NB4 (cell line): ENCODE data around the gene MIS18BP1.
A peak's percentile ranks its signal among the peaks of the same experiment; 100 is the strongest.

Source experiments
- DNase-seq: peaks from one replicate; pipeline ENCODE4 v3.0.0; 2010; ENCODE audit warnings: low read depth
- H3K4me3 ChIP-seq: one replicate; pipeline ENCODE4 v1.5.1; 2011; ENCODE audit warnings: mild to moderate bottlenecking, low read depth, low read length, moderate library complexity
- MYC ChIP-seq: IDR thresholded peaks from 2 replicates; pipeline ENCODE4 v1.6.1; 2011; ENCODE audit warnings: low read depth, low read length
- POLR2A ChIP-seq: IDR thresholded peaks from 2 replicates; pipeline ENCODE4 v1.6.1; 2011; ENCODE audit warnings: mild to moderate bottlenecking; ENCODE audit not compliant: insufficient read length; ENCODE audit errors: extremely low read depth
- TF ChIP-seq, protein P1 (sequence below): IDR thresholded peaks from 2 replicates; pipeline ENCODE4 v1.6.1; 2011; ENCODE audit warnings: low read depth, low read length
- TF ChIP-seq, protein P2 (sequence below): IDR thresholded peaks from one replicate; pipeline ENCODE4 v1.5.1; 2012; ENCODE audit warnings: low read depth, low read length

MIS18BP1 gene

DNA sequence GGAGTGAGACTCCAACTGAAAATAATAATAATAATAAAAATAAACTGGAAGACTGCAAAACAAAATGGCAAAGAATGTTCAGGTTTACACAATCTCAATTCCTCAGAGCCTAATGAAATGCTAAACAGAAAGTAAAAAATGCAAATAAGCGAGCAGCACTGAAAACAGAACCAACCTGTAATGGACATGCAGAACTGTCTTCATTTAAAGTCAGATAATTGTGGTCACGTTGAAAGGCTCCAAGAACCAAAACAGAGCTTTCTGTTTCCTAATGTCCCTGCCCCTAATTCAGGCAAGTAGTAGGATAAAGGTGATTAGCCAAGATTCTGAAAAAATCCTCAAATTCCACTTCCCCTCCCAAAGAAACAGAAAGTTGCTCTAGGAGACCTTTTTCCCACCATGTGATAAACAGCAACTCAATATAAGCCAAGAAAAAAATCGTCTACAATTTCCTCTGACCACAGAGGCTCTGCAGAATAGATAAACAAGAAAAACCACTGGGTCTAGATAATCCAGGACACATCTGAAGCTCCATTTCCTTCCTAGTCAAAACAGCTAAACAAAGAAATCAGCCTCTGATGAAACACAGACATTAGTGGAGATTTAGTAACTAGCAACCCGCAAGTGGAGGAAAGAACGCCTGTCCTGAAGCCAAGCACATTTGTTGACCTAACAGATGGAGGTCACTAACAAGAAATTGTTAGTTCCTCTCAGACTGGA lies 3.0 kb downstream of the MIS18BP1 start:
- TF ChIP-seq, protein P1, sequence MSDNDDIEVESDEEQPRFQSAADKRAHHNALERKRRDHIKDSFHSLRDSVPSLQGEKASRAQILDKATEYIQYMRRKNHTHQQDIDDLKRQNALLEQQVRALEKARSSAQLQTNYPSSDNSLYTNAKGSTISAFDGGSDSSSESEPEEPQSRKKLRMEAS = no peak; the same call in 1 of the 2 replicates
- TF ChIP-seq POLR2A (no peak), MYC (peak; percentile 70; the same call in 1 of the 2 replicates)
- TF ChIP-seq, protein P2, sequence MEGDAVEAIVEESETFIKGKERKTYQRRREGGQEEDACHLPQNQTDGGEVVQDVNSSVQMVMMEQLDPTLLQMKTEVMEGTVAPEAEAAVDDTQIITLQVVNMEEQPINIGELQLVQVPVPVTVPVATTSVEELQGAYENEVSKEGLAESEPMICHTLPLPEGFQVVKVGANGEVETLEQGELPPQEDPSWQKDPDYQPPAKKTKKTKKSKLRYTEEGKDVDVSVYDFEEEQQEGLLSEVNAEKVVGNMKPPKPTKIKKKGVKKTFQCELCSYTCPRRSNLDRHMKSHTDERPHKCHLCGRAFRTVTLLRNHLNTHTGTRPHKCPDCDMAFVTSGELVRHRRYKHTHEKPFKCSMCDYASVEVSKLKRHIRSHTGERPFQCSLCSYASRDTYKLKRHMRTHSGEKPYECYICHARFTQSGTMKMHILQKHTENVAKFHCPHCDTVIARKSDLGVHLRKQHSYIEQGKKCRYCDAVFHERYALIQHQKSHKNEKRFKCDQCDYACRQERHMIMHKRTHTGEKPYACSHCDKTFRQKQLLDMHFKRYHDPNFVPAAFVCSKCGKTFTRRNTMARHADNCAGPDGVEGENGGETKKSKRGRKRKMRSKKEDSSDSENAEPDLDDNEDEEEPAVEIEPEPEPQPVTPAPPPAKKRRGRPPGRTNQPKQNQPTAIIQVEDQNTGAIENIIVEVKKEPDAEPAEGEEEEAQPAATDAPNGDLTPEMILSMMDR = no peak
- peak; percentile 84 for DNase-seq
- H3K4me3 ChIP-seq = peak overlapping the region; percentile 96

DNA sequence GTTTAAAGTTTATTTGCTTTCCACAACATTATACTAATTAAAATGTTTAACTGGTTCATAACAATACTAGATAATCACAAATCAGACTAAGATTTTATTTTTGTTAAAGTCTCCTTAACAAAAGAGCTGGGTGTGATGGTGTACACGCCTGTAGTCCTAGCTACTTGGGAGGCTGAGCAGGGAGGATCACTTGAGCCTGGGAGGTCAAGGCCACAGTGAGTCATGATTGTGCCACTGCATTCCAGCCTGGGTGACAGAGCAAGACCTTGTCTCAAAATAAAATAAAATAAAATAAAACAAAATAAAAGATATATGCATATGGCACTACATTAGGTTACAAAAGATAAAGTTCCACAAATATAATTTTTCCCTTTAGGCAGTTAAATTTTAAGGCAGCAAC lies 5.6 kb downstream of the MIS18BP1 start:
- TF ChIP-seq, protein P1 = no peak
- DNase-seq = peak; percentile 34
- H3K4me3 ChIP-seq = peak overlapping the region; percentile 27

DNA sequence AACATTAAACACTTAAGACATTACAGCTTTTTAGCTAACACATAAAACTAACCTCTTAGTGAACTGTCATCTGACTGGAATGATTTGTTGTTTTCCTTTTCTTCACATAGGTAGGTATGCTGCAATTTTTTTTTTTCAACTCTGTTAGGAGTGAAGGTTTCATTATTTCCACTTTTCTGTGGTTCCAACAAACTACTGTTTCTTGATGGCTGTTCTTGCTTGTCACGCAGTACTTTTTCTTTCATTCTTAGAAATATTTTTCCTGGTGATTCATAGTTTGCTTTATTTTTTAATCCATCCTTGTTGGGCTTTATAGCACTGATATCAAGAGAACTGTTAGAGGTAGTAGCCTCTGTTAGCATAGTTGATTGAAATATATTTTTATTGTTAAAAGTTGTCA lies 6.3 kb downstream of the MIS18BP1 start:
- DNase-seq = no peak
- TF ChIP-seq, protein P2 = no peak
- TF ChIP-seq, protein P1 = no peak
- no peak for TF ChIP-seq POLR2A
- no peak for TF ChIP-seq MYC
- peak overlapping the region; percentile 27 for H3K4me3 ChIP-seq

DNA sequence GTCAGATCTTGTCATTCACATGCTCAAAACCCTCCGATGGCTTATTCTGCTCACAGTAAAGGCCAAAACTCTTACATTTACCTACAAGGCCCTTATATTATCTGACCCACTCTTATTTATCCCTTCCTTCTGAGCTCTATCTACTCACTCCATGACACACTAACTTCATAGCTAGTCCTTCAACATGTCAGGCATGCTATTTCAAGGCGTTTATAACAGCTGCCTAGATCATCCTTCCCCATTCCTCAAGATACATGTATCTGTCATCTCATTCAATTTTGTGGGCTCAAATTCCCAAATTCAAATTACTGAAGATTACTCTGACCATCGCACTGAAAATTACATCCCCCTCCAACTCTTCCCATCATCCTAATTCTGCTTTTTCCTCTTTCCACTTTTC lies 6.9 kb downstream of the MIS18BP1 start:
- TF ChIP-seq POLR2A (no peak), MYC (no peak)
- TF ChIP-seq, protein P1 = no peak
- TF ChIP-seq, protein P2 = no peak
- H3K4me3 ChIP-seq = peak overlapping the region; percentile 27
- no peak for DNase-seq

DNA sequence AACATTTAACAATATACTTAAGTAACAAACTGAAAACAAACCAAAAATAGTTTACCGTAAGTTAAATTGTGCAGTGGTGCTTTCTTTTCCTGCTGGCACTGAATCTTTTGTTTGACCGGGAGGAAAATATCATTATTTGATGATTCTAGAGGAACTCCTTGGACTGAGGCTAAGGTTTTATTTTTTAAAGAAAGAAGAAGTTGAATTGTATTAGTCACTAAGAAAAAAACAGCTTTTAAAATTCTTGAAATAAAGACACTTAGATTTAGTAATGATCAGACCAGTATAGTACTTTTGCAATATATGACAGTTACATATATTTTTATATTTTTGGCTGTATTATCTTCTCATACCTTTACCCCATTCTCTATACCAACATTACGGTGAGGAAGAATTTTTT lies 10.3 kb downstream of the MIS18BP1 start:
- H3K4me3 ChIP-seq = no peak overlapping the region
- DNase-seq = no peak
- TF ChIP-seq MYC (no peak), POLR2A (no peak)
- TF ChIP-seq, protein P1 = no peak
- TF ChIP-seq, protein P2 = no peak

DNA sequence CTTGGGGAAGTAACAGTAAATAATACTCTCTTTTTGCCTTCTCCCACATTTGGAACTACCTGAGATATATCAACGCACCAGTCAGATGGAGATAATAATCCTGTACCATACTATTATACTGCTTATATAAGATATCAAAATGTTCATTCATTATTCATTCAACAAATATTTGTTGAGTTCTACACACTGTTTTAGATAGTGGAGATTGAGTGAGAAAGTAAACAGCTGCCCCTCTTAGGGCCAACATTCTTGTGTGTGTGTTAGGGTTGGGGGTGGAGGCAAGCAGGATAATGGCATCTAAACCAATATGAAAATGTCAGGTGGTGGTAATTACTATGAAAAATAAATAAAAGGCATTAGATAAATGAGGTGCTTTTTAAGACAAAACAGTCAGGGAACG lies 14.0 kb downstream of the MIS18BP1 start:
- TF ChIP-seq, protein P2 = no peak
- TF ChIP-seq MYC (no peak), POLR2A (no peak)
- TF ChIP-seq, protein P1 = no peak
- DNase-seq = no peak
- no peak overlapping the region for H3K4me3 ChIP-seq
